ENCODE results near the gene KRTAP10-9.
"Not testable (repeated sequence)": the region's sequence is repeated elsewhere in the genome, so short reads cannot be mapped to it uniquely, and the experiment has no call there.

Gene KRTAP10-9

DNA sequence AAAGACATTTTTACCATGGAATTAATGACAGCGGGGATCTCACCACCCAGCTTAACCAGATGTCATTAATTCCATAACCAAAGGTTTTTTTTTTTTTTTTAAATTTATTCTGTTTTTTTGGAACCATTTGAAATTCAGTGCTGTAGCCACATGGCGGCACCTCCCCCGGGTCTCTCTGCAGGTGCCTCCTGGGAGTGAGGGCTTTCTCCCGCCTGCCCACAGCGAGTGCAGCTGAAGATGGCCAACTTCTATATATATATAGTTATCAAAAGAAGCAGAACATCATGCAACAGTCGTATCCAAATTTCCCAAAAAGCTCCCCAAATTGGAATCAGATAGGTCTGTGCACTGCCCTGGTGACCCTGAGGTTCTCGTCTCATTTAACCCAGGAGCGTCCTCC is 11.4 kb upstream of the KRTAP10-9 start:
- no peak for DNase-seq (ENCODE audit: low read depth)

DNA sequence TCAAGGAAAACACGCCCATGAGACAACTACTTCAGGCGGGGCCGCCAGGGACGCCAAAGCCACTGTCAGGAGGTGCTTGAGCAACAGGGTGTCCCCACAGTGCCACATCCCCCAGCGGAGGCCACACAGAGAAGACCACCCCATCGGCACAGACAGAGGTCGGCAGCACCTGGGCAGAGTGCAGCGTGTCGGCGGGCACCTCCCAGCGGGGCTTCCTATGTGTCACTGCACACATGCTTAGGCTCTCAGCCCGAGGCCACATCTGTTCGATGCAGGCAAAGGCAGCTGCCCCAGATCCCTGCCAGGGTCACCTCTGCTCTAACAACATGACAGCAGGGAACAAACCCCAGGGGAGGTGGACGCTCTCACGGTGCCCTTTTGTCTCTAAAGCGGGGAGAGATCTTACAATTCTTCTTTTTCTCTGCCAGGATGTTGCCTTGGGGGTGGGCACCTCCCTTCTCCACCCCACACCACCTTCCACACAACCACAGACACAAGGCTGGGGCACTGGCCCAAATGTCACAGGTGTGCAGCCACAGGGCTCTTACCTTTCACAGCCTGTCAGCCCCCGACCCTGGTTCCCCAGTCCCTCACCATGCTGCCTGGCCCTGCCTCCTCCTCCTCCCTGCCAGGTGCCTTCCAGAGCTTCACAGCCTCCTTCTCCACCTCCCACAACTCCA is 10.8 kb upstream of the KRTAP10-9 start:
- DNase-seq (ENCODE audit: low read depth), result no peak

DNA sequence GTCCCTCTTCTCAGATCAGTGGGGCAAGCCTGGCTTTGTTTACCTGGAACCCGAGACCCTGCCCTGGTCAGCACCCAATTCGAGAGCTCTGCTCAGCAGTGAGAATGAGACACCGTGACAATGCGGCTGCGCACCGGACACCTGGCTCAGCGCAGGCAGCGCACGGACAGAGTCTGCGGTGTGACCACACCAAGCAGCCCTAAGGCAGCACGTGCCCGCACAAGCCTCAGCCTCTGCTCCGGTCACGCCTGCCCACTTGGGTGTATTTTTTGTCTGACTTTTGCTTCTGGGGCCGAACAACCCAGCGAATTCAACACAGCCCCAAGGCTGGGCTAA is 10.3 kb upstream of the KRTAP10-9 start:
- DNase-seq (ENCODE audit: low read depth), result no peak

DNA sequence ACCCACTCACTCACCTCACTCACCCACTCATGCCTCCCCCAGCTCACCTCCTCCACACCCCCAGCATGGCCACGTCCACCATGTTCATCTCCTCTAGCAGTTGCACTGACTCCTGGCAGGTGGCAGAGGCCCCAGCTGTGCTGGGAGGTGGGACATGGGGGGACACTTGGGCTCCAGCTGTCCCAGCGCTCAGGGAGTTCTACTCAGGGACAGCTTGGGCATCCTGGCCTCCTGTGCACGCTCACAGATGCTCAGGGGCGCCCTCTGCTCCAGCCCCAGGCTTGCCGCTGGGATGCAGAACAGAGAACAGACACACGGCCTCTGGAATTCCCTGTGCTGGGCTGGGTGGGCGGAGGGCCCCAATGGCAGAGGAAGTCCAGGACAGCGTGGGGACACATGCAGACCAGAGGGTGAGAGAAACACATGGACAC is 9.8 kb upstream of the KRTAP10-9 start:
- no peak for DNase-seq (ENCODE audit: low read depth)

DNA sequence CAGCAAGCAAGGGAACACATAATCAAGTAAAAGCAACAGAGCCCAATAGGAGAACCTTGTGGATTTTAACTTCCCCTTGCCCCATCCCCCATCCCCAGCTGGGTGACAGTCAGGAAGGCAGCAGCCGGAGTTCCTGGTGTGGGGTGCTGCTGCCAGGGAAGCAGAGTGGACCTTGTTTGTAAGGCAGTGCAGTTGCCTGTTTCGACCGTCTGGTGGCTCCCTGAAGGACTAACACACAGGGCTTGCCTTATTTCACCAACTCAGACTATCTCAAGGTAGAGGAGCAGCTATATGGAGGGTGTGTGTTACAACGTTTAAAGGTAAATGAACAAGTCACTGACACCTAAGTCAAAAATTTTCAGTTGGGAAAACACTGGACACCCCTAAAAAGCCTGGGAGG is 8.4 kb upstream of the KRTAP10-9 start:
- DNase-seq (ENCODE audit: low read depth), result no peak

DNA sequence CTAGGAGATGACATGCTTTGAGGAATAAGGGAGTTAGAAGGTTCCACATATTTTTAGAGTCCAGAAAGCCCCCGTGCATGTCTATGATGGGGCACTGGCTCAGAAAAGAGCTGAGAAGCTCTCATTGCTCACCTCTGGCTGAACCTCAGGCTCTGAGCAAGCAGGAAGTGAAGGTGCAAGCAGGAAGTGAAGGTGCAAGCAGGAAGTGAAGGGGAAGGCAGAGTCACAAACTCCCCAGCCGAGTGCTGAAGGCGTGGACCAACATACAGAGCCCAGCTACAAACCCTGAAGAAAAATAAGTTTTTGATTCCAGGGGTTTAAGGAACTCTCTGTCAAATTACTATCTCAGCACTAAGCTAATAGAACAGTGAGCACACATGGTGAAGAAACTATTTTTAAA is 8.0 kb upstream of the KRTAP10-9 start:
- DNase-seq (ENCODE audit: low read depth), result peak; percentile 49

DNA sequence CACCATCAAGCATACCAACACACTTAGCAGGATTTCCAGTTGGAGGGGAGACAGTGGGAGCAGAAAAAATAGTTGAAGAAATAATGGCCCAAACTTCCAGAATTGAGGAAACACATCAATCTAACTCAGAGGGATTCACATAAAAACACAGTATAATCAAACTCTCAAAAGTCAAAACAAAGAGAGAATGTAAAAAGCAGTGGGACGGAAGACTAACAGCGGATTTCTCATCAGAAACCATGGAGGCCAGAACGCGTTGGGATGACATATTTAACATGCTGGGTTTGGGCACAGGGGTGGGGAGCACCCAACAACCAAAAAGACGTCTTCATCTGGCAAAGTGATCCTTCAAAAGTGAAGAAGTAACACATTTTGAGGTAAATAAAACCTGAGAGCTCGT is 7.0 kb upstream of the KRTAP10-9 start:
- no peak for DNase-seq (ENCODE audit: low read depth)

DNA sequence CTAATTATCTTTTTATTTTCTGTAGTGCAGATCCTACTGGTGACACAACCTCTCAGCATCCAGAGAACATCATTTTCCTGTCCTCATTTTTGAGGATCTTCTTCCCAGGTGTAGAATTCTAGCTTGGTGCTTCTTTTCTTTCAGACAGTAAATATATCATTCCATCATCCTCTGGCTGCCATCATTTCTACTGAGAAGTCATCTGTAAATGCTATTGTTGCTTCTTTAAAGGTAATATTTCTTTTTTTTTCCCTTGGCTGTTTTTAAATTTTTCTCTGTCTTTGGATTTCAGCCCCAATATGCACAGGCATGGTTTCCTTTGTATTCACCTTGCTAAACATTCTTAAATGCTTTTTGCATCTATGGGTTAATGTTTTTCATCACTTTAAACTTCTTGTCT is 3.3 kb upstream of the KRTAP10-9 start:
- no peak for DNase-seq (ENCODE audit: low read depth)

DNA sequence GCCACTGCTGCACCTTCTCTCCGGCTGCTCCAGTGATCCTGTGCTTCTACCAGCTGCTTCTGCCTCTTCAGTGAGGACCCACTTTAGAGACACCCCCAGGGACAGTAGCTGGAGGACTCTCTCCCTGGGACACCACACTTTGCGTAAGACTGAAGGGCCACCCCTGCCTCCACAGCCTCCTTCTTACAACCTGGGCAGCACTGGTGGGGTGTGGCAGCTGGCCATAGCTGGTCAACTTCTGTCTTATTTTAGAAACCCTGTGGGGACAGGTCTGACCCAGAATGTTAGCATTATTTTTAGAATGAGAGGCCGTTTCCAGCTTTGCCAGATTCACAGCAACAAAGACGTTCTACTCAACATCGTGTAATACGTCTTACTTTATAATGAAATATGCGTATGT is 1.1 kb upstream of the KRTAP10-9 start:
- no peak for DNase-seq (ENCODE audit: low read depth)

DNA sequence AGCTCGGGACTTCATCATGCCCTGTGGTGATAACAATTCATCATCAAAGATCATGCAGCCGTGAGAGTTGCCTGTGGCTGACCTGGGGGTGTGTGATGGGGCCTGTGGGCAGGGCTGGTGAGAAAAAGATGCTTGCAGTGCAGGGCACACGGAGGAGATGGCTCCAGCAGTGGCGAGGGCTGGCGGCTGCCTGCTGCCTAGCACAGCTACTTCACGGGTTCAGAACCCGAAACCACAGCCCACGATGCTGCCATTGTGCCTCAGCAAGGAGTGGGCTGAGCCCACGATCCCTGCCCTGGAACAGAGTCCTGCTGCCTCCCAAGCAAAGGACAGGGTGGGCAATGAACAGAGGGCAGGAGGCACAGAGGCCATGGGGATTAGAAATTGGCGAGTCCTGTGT is 631 bp upstream of the KRTAP10-9 start:
- no peak for DNase-seq (ENCODE audit: low read depth)

DNA sequence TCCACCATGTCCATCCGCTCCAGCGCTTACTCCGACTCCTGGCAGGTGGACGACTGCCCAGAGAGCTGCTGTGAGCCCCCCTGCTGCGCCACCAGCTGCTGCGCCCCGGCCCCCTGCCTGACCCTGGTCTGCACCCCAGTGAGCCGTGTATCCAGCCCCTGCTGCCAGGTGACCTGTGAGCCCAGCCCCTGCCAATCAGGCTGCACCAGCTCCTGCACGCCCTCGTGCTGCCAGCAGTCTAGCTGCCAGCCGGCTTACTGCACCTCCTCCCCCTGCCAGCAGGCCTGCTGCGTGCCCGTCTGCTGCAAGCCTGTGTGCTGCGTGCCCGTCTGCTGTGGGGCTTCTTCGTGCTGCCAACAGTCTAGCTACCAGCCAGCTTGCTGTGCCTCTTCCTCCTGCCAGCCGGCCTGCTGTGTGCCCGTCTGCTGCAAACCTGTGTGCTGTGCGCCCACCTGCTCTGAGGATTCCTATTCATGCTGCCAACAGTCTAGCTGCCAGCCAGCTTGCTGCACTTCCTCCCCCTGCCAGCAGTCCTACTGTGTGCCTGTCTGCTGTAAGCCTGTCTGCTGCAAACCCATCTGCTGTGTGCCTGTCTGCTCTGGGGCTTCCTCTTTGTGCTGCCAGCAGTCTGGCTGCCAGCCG is 409 bp downstream of the KRTAP10-9 start:
- DNase-seq (ENCODE audit: low read depth), result not testable (repeated sequence)

DNA sequence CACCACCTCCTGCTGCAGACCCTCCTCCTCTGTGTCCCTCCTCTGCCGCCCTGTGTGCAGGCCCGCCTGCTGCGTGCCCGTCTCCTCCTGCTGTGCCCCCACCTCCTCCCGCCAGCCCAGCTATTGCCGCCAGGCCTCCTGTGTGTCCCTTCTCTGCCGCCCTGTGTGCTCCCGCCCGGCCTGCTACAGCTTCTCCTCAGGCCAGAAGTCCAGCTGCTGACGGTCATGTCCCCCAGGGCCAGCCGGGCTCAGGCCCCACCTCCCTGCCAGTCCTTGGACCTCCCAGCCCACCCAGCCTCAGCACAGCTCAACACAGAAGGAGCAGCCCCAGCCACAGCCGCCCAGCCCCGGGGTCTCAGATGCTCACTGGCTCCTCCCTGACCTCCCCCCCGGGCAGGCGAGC is 939 bp downstream of the KRTAP10-9 start:
- not testable (repeated sequence) for DNase-seq (ENCODE audit: low read depth)

DNA sequence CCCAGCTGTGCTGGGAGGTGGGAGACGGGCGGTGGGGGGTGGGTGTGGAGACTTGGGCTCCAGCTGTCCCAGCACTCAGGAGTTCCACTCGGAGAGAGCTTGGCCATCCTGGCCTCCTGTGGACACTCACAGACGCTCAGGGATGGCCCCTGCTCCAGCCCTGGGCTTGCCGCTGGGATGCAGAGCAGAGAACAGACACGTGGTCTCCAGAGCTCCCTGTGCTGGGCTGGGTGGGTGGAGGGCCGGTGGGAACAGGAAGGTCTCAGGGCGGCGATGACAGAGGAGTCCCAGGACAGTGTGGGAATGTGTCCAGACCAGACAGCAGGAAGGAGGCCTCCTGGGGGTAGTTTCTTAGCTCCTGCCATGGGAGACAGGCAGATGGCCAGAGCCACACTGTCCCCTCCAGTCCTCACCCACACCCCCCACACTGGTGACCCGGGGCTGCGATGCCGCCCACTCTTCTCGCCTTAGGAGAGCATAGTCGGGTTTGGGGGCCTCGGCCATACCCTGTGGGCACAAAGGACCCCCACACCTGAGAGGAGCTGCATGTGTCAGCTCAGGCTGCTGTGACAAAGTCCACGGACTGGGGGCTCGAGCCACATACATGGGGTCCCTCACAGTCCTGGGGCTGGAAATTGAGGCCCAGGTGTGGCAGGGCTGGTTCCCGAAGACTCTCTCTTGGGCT is 2.0 kb downstream of the KRTAP10-9 start:
- no peak for DNase-seq (ENCODE audit: low read depth)

DNA sequence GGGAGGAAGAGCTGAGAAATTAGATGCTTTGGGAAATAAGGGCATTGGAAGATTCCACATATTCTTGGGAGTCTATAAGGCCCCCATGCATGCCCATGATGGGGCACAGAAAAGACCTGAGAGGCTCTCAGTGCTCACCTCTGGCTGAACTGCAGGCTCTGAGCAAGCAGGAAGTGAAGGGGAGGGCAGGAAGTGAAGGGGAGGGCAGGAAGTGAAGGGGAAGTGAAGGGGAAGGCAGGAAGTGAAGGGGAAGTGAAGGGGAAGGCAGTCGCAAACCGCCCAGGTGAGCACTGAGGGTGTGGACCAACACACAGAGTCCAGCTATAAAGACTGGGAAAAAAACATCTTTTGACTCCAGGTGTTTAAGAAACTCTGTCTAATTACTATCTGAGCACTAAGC is 3.5 kb downstream of the KRTAP10-9 start:
- no peak for DNase-seq (ENCODE audit: low read depth)

DNA sequence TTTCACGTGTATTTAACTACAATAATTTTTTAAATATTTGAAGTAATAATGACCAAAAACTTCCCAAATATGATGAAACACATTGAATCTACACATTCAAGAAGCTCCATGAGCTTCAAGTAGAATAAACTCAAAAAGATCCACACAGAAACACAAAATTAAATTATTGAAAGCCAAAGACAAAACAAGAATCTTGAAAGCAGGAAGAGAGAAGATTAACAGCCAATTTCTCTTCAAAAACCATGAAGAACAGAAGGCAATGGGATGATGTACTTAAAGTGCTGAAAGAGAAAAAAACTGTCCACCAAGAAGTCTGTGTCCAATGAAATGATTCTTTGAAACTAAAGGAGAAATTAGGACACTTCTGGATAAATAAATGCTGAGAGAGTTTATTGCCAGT is 5.2 kb downstream of the KRTAP10-9 start:
- DNase-seq (ENCODE audit: low read depth), result no peak

DNA sequence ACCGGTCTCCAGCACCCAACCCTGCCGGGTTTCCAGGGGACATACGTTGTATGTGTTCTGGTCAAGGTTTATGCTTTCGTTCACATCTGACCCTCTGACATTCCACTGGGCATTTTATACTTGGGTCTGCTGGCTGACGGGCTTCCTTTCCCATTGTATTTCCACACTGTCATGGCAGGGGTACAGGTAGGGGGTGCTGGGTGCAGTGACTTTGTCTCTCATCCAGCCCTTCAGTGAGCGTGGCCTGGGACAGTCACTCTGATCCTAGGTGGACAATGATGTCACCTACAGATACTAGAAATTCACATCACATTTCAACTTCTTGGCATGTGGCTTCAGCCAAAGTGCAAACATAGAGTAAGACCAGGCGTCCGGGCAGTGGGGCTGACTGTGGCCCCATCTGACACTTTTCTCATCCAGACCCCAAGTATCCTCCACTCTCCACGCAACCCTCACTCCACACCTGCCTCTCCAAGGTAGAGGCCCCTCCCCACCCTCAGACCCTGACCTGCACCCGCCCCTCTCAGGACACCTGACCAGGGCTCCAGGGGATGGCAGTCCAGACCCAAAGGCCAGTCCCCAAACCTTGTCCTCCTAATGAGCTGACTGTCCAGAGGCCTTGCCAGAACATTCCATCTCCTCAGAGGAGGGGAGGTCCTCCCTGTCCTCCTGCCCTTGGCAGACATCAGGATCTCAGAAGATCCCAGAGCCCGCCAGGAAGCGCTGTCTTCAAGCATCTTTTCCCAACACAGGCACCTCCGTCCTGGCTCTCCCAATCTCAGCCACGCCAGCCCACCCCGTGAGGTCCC is 9.5 kb downstream of the KRTAP10-9 start:
- no peak for DNase-seq (ENCODE audit: low read depth)

DNA sequence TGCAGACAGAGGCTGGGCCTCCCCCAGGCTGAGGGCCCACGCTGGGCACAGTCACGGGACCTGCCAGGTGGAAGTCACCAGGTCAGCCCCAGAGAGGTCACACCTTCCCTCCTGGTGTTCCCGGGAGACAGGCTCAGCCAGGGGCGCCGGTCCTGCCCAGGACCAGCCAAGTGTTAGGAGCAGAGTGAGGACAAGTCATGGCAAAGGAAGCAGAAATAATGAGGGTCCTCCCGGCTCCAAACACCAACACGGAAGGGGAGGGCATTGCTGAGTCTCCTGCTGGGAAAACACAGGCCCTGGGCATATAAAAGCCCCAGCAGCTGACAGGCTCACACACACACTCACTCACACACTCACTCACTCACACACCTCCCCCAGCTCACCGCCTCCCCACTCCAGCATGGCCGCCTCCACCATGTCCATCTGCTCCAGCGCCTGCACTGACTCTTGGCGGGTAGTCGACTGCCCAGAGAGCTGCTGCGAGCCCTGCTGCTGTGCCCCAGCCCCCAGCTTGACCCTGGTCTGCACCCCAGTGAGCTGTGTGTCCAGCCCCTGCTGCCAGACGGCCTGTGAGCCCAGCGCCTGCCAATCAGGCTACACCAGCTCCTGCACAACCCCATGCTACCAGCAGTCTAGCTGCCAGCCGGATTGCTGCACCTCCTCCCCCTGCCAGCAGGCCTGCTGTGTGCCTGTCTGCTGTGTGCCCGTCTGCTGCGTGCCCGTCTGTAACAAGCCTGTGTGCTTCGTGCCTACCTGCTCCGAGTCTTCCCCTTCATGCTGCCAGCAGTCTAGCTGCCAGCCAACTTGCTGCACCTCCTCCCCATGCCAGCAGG is 10.3 kb downstream of the KRTAP10-9 start, which contains the start of gene KRTAP10-10:
Gene KRTAP10-10, plus strand, starts transcription at position 339 of the 833 bp plus-strand sequence. Its CDS starts 62 bp downstream, at position 401.
- DNase-seq (ENCODE audit: low read depth), result no peak

DNA sequence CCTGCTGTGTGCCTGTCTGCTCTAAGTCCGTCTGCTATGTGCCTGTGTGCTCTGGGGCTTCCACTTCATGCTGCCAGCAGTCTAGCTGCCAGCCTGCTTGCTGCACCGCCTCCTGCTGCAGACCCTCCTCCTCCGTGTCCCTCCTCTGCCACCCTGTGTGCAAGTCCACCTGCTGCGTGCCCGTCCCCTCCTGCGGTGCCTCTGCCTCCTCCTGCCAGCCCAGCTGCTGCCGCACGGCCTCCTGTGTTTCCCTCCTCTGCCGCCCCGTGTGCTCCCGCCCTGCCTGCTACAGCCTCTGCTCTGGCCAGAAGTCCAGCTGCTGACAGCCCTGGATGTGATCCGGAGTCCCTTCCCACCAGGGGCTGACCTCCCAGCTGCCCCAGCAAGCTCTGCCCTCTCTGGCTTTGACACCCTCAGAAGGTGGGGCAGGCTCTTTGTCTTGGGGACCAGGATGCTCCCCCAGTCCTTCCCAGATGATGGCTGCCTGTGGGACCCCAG is 11.0 kb downstream of the KRTAP10-9 start:
- DNase-seq (ENCODE audit: low read depth), result not testable (repeated sequence)

DNA sequence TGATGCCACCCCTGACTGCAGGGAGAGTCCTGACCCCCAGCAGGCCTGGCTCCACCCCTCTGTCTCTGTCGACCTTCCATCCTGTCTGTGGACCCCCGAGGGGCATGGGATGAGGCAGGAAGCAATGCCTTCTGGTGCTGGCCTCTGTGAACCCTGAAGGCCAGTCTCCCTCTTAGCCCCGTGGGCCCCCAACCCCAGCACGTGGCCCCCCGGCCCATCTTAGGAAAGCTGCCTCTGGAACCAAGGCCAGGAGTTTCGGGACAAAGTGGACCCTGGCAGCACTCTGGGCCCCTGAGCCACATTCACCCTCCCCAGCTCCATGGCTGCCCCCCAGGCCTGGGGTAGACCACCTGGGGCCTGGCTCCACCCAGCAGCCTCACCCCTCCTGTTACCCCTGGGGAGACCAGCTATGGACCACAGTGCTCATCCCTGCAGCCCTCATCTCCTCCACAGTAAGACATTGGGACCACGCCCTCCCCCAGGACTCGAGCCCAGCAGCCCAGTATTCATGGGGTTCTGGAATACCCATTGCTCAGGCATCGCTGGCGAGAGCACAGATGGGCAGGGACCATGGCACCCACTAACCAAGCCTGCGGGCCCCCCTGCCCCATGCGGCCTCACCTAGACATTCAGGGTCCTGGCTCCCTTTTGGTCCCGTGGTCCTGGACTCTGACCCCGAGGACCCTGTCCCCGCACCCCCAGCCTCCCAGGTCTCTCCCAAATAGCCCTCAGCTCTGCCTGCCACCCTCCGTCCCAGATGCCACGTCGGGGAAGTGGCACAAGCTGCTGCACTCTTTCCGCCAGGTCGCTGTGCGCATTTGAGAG is 11.8 kb downstream of the KRTAP10-9 start:
- not testable (repeated sequence) for DNase-seq (ENCODE audit: low read depth)

DNA sequence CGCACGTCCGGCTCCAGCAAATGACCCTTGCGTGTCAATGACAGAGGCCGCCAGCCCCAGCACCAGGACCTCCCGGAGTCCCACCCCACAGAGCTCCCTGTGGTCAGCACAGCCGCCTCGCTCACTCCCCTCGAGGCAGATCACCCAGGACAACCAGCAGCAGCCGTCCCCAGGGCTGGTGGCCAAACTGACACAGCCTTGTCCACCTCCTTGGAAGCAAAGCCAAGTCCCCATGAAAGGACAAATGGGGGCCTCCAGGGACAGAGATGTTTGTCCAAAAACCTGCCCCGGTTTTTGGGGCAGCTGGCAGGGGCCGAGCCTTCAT is 12.4 kb downstream of the KRTAP10-9 start:
- no peak for DNase-seq (ENCODE audit: low read depth)

DNA sequence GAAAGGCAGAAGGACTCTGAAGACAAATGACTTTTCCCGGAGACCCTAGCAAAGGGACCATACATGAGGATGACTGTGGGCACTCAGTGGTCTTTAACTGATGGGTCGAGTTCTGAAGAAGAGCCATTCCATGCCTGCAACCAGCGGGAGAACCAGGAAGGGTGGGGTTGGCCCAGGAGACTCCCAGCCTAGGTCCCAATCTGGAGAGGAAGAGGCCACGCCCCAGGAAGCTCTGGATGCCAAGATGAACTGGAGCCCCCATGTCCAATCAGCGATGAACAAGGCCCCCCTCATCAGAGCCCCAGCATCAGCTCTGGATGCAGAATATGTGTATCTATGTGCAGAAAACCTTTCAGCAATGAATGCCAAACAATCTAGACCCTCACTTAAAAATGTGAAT is 13.9 kb downstream of the KRTAP10-9 start:
- DNase-seq (ENCODE audit: low read depth), result no peak

All from activated T-cell treated with anti-CD3 and anti-CD28 coated beads for 24 hours (primary cell).